SKM-1 (cell line): Measurements from ENCODE around the gene RALB.
"Not testable (repeated sequence)": the region's sequence is repeated elsewhere in the genome, so short reads cannot be mapped to it uniquely, and the experiment has no call there.

ENCODE experiments used
- DNase-seq: peaks from one replicate; lab custom pipeline; 2025; ENCODE audit not compliant: unreplicated experiment; lab: John Stamatoyannopoulos, UW

The RALB gene

GRCh38 chr2:120224735-120225548 is 27.7 kb upstream of the RALB start:
- no peak for DNase-seq

- no peak for DNase-seq
Observed at GRCh38 chr2:120225549-120226065, 27.0 kb upstream of the RALB start.

DNA sequence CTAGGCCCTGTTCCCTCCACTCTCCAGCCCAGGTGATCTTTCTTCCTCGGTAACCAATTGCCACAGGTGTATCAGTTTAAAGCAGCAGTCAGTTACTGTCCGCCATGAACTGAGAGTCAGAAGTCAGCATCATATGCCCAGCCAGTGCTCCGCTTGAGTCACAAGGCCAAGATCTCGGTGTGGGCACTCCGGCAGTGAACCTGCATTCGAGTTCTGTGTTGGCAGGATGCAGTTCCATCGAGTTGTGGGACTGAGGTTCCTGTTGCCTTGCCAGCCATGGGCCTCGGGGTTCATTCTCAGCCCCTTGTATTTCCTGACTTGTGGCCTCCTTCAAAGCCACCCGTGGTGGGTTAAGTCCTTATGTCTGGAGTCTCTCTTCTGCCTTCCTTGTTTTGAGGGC is 26.3 kb upstream of the RALB start:
- no peak for DNase-seq

DNA sequence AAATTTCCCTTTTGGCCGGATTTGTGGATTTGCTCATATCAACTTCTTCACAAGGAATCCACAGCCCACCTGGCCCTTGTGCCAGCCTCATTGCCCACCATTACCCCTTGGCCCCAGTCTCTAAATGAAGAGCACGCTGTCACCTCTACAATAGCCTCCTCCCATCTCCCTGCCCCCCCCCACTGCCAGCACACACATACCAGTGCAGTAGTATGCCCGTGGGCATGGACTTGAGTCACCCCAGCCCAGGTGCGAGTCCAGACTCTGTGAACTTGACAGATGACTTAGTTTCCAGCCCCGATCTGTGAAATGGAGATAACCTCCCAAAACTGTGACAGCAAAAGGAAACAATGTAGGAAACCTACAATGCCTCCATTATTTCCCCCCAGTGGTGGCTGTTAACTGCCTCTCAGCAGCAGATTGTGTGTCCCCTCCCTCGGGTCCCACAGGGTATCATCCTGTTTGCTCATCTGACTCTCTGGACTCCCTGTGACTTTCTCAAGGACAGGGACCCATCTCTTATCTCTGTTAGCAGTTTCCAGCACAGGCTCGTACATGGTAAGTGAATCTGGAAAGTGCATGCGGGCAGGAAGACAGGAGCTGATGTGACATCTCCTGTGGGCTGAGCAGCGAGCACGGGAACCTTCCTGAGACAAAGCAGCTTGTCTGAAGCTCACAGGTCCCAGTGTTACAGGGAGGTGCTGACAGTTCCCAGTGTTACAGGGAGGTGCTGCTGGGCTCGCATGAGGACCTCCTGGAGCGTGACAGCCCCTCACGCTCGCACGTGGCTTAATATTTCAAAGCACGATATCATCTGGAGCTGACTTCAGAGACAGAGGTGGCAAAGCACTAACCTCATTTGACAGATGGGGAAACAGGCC is 25.3 kb upstream of the RALB start:
- no peak for DNase-seq

- DNase-seq, result no peak
Observed at GRCh38 chr2:120228503-120228902, 24.1 kb upstream of the RALB start.

- DNase-seq, result no peak
Observed at GRCh38 chr2:120229341-120229740, 23.3 kb upstream of the RALB start.

GRCh38 chr2:120230515-120231471 is 21.9 kb upstream of the RALB start:
- DNase-seq, result no peak

GRCh38 chr2:120231564-120231973 is 21.1 kb upstream of the RALB start:
- no peak for DNase-seq

GRCh38 chr2:120231974-120232635 is 20.5 kb upstream of the RALB start:
- no peak for DNase-seq

DNA sequence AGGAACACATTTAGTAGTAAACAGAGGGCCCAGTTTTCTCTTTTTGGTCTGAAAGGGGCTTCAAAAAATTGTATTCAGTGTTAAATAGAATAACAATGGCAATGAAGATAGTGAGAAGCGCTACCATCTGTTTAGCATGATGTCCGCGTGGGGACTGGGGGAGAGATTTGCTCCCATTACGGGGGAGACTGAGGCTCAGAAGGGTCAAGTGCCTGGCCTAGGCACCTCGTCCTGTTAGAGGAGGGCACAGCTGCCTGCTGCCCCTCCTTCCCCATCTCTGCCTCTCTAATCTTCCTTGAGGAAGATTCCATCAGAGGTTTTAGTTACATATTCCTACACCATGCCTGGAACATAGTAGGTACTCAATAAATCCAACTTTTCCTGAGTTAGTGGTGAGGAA is 19.4 kb upstream of the RALB start:
- DNase-seq, result no peak

- not testable (repeated sequence) for DNase-seq
Observed at GRCh38 chr2:120235158-120235557, 17.5 kb upstream of the RALB start.

DNA sequence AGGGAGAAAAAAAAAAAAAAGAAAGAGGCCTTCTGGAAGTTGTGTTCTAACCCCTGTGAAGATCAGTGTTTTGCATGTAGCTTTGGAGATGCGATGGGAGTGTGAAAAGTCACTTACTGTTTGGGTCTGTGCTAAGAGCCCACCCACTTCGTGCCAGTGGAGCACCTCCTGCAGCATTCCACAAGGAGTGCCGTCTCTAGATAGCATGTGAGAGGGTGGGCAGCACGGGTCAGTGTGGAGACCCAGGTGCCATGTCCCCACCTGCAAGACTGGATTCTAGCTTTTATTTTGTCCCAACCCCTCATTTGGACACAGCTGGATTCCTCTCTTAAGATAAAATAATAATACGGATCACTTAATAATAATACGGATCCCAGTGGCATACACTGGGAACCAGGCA is 17.0 kb upstream of the RALB start:
- DNase-seq, result no peak

GRCh38 chr2:120236316-120236715 is 16.3 kb upstream of the RALB start:
- no peak for DNase-seq

DNA sequence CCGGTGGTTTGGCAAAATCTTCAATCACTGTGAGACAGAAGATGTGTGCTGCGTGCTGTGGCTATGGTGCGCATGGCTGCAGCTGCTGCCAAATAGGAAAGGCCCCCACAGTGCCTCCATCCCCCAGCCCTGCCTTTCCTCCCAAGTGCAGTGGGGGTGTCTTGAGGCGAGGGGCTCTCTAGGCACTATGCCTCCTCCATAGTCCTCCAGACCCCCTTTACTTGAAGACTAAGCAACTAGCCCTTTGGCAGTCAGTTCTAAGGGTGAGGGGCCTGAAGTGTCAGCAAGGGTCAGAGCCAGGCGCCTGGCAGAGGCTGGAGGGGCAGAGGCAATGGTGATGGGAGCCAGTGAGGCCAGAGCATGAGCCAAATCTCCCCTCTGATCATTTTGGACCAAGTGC is 15.9 kb upstream of the RALB start:
- DNase-seq, result no peak

DNA sequence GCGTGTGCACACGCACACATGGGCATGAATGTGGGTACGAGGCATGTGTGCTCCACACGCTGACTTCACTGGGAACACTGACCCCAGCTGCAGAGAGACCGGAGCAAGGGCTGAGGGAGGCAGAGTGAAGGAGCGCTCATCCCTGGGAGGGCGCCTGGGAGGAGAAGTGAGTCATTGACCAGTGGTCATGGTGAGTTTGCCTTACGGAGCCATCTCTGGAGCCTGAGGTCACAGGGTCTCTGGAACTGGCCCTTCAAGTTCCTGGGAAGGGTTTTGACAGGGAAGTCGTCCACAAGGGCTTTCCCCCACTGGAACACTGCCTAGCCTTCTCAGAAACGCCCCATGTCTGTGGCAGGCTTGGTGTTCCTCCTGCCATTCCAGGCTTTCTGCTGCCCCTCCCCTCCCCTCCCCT is 15.2 kb upstream of the RALB start:
- no peak for DNase-seq

DNA sequence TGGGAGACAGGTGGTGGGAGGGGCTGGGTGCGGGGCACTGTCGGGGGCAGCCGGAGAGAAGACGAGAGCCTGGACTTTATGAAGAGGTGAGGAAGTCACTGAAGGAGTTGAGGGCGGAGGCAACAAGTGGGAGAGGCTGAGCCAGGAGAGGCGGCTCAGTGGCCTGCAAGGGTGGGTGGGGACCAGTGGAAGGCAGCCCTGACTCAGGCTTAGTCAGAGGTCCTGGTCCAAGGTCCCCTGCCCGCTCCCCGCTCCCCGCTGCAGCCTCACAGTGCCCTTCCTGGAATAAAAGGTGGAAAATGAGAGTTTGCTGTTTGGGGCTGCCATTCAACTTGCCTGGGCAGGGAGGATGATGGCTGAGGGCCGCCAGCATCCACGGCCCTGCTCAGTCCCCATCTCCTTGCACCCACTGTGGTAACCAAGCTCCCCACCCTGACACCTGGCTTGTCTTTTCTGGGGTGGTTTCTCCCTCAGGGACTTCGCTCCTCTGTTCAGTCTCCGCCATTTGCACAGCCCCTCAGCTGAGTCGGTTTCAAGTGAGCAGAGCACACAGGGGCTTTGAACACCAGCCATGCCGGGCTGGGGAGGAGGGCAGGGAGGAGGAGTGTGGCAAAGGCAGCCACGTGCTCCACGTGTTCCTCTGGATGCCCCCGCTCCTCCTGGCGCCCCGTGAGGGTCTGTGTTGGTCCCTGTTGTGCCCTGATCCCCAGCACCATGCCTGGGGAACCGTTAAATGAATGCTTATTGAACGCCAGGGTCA is 13.7 kb upstream of the RALB start:
- no peak for DNase-seq

- no peak for DNase-seq
Observed at GRCh38 chr2:120239488-120240287, 13.0 kb upstream of the RALB start.

DNA sequence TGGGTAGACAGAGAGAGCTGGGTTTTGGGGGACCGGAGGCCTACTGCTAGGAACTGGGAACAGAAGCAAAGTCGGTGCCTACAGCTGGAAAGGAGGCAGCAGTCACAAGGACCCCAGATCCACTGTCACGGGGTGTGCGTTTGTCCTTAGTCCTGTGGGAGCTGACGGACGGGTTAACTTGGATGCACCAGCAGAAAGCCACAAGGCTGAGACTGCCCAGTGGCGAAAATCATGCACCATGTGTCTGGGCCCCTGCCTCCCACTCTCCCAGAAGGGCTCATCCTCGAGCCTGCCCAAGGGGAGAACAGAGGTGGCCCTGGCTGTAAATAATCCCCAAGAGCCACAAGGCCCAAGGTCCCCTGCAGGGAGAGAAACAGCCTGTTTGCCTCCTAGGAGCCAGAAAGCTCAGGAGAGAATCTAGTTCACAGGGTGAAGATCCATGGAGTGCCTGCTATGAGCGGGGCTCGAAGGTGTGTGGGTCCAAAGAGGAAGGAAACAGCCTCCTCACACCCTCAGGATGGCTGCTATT is 11.7 kb upstream of the RALB start:
- no peak for DNase-seq
